H1 (cell line): Measurements from ENCODE around the gene CH25H. TPM values are rescaled to one million over a fixed set of nuclear protein-coding genes. Genes with fewer than 3 reads are reported as not detected.

Source experiments
- BRCA1 ChIP-seq: IDR thresholded peaks from 2 replicates; pipeline ENCODE4 v1.6.1; 2012; ENCODE audit warnings: low read depth, low read length, improper control_type of control experiment
- CBX8 ChIP-seq: fragments of 300-800, 300-1000 bp; sonication (generic); IDR thresholded peaks from 2 replicates; pipeline ENCODE4 v1.7.1; 2016; ENCODE audit warnings: low read depth, low read length, borderline replicate concordance
- CHD2 ChIP-seq: IDR thresholded peaks from 2 replicates; pipeline ENCODE4 v1.6.1; 2012; ENCODE audit warnings: low read length, improper control_type of control experiment
- GABPA ChIP-seq: IDR thresholded peaks from 2 replicates; pipeline ENCODE4 v1.6.1; 2011; ENCODE audit warnings: mild to moderate bottlenecking, low read length, moderate library complexity, borderline replicate concordance; ENCODE audit not compliant: insufficient read depth
- JUND ChIP-seq: IDR thresholded peaks from 2 replicates; pipeline ENCODE4 v1.6.1; 2011; ENCODE audit warnings: mild to moderate bottlenecking, improper control_type of control experiment, low read length
- KDM1A ChIP-seq: fragments of 200-600, 300-600 bp; sonication (generic); IDR thresholded peaks from 2 replicates; pipeline ENCODE4 v1.7.1; 2016; ENCODE audit warnings: mild to moderate bottlenecking, low read length, borderline replicate concordance
- NRF1 ChIP-seq: IDR thresholded peaks from 2 replicates; pipeline ENCODE4 v1.6.1; 2011; ENCODE audit warnings: mild to moderate bottlenecking, low read depth, low read length, improper control_type of control experiment
- PHF8 ChIP-seq: fragments of 200-600 bp; sonication (generic); conservative IDR thresholded peaks from 2 replicates; pipeline ENCODE4 v1.7.1; 2012; ENCODE audit warnings: low read depth, mild to moderate bottlenecking, inconsistent platforms, low read length, moderate library complexity
- RFX5 ChIP-seq: IDR thresholded peaks from 2 replicates; pipeline ENCODE4 v1.6.1; 2011; ENCODE audit warnings: low read depth, low read length, improper control_type of control experiment, borderline replicate concordance
- SP4 ChIP-seq: IDR thresholded peaks from 2 replicates; pipeline ENCODE4 v1.6.1; 2012; ENCODE audit warnings: low read length, inconsistent platforms
- TEAD4 ChIP-seq: IDR thresholded peaks from 2 replicates; pipeline ENCODE4 v1.6.1; 2012; ENCODE audit warnings: low read depth, low read length, inconsistent platforms, mixed read lengths
- polyA plus RNA-seq, 7 experiments: library from polyadenylated mRNA; depleted of rRNA in 3 of 7; stranded (reverse) in 5 of 7; unstranded in 2 of 7; fragments of >200 nt in 5 of 7; fragments of 200-250 nt in 2 of 7; gene quantifications; 1 replicate in 5 of 7; 2 replicates in 1 of 7; 4 replicates in 1 of 7; pipeline versions ENCODE4 v1.2.1 to v1.2.3, GENCODE V29; 2011 to 2013; ENCODE audit warnings: missing spikeins in 2 of 7, mixed read lengths in 2 of 7
- total RNA-seq: library from RNA; stranded (reverse); fragmentation: NEBNext Ultra II Directional; extraction: Animal tissue kit (Norgen Biotek cat#: 25700); gene quantifications from 2 replicates; pipeline ENCODE4 v1.2.1, GENCODE V29; 2021
- TF ChIP-seq, protein P1 (sequence below), 3 experiments: IDR thresholded peaks; 1 replicate in 2 of 3; 2 replicates in 1 of 3; pipeline versions ENCODE4 v1.5.1 to v1.6.1; 2011; ENCODE audit warnings: low read length in 3 of 3, mild to moderate bottlenecking in 3 of 3, inconsistent platforms in 2 of 3, low read depth in 1 of 3, moderate library complexity in 1 of 3; ENCODE audit not compliant: insufficient read depth in 1 of 3; ENCODE audit errors: control extremely low read depth in 1 of 3
- TF ChIP-seq, protein P2 (sequence below): IDR thresholded peaks from 2 replicates; pipeline ENCODE4 v1.6.1; 2011; ENCODE audit warnings: low read depth, mild to moderate bottlenecking, low read length; ENCODE audit not compliant: insufficient read depth

CH25H gene
- total and polyA plus RNA-seq, 2 of the 8 experiments (the other 6 are each of a cell fraction or from before 2014, with no cell fraction given): 0.56 to 1.3 TPM

DNA sequence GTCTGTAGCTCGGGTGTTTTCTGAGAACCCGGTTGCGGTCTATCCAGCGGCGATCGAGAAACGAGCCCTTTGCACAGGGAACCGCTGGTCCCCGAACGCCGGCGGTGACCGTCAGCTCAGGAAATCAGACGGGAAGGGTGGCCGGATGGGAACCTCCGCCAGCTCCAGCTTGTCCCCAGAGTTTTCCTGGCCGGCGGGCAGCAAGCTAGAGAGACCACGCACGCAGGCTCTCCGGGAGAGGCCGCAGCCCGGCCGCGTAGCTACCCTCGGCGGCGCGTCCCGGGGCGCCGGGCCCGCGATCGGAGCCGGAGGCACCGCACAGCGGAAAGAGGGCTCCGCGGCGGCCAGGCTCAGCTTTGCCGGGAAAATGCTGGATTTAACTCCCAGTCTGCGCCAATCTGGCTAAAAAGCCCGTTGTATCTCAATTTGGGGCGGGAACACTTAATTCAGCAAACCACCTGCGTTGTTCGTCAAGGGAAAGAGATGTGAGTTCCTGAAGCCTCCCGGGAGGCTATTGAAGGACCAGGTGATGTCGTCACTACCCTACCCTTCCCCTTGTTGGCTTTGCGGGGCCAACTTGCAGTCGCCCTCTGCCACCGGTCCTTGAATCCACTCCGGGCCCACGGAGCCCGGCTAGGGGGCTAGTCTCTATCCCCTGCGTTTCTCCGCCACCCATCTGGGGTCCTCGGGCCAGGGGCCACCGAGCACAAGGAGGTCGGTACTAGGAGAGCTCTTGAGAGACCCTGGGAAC lies 859 bp upstream of the CH25H start (continued):
- TF ChIP-seq CBX8 (no peak), CHD2 (no peak), BRCA1 (no peak), TEAD4 (no peak), PHF8 (no peak; the same call in 1 of the 2 replicates), SP4 (no peak), JUND (no peak), GABPA (no peak), KDM1A (peak; percentile 54; the same call in 1 of the 2 replicates), NRF1 (no peak), RFX5 (no peak)
- TF ChIP-seq, protein P1, sequence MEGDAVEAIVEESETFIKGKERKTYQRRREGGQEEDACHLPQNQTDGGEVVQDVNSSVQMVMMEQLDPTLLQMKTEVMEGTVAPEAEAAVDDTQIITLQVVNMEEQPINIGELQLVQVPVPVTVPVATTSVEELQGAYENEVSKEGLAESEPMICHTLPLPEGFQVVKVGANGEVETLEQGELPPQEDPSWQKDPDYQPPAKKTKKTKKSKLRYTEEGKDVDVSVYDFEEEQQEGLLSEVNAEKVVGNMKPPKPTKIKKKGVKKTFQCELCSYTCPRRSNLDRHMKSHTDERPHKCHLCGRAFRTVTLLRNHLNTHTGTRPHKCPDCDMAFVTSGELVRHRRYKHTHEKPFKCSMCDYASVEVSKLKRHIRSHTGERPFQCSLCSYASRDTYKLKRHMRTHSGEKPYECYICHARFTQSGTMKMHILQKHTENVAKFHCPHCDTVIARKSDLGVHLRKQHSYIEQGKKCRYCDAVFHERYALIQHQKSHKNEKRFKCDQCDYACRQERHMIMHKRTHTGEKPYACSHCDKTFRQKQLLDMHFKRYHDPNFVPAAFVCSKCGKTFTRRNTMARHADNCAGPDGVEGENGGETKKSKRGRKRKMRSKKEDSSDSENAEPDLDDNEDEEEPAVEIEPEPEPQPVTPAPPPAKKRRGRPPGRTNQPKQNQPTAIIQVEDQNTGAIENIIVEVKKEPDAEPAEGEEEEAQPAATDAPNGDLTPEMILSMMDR (IDR thresholded peaks at IDR 0.05; ENCODE audit: control extremely low read depth in 1 of 3, insufficient read depth in 1 of 3, low read depth in 1 of 3, low read length in 3 of 3): no peak
- TF ChIP-seq, protein P2, sequence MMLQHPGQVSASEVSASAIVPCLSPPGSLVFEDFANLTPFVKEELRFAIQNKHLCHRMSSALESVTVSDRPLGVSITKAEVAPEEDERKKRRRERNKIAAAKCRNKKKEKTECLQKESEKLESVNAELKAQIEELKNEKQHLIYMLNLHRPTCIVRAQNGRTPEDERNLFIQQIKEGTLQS: no peak
